ENCODE measurements around the gene GJA1.

- no peak for TF ChIP-seq POLR2A (IDR thresholded peaks at IDR 0.05; ENCODE audit: low read length)
- no peak for TF ChIP-seq GATA1 (IDR thresholded peaks at IDR 0.05; ENCODE audit: low read depth, low read length)
Observed at GRCh38 chr6:121426686-121427085, 8.8 kb upstream of the GJA1 start.

Measured in erythroblast (primary cell).